ENCODE measurements around the gene SMIM38.

SMIM38 gene

GRCh38 chr11:69204941-69205742 lies 49.4 kb downstream of the SMIM38 start:
- H3K9ac ChIP-seq (ENCODE audit: low read length in 2 of 2) = no peak overlapping the region
- peaks cover 3% of the 10 kb centered on the region for H3K4me1 ChIP-seq (ENCODE audit: control insufficient read depth, insufficient read depth, low read length)
- peaks cover 0 to 7% of the 10 kb centered on the region in 2 donors for H3K27me3 ChIP-seq (ENCODE audit: control insufficient read depth in 1 of 2, insufficient read depth in 2 of 2, low read length in 2 of 2)
- H3K36me3 ChIP-seq (ENCODE audit: control insufficient read depth in 2 of 2, insufficient read depth in 2 of 2, low read length in 2 of 2) = no peaks in the 10 kb centered on the region
- H3K9me3 ChIP-seq (ENCODE audit: control insufficient read depth in 2 of 2, low read length in 2 of 2) = peaks cover 3 to 7% of the 10 kb centered on the region in 2 donors
- no peak overlapping the region for H3K4me3 ChIP-seq (ENCODE audit: low read length in 2 of 2)
- H3K27ac ChIP-seq (ENCODE audit: low read length) = no peak overlapping the region
